Occipital lobe (tissue), 2 donors: ENCODE results near the gene NDUFB4. TPM values are rescaled to one million over a fixed set of nuclear protein-coding genes. Genes with fewer than 3 reads are reported as not detected.
"Not testable (repeated sequence)": the region's sequence is repeated elsewhere in the genome, so short reads cannot be mapped to it uniquely, and the experiment has no call there.

Experiments
- DNase-seq: peaks from one replicate; lab custom pipeline; 2025; lab: John Stamatoyannopoulos, UW
- total RNA-seq: library from RNA; depleted of rRNA; stranded (reverse); fragments of >200 nt; gene quantifications from one replicate; pipeline ENCODE4 v1.2.3, GENCODE V29; 2014

The NDUFB4 gene
- total RNA-seq, 1 donor from 2014 or later: 34.6 TPM

DNA sequence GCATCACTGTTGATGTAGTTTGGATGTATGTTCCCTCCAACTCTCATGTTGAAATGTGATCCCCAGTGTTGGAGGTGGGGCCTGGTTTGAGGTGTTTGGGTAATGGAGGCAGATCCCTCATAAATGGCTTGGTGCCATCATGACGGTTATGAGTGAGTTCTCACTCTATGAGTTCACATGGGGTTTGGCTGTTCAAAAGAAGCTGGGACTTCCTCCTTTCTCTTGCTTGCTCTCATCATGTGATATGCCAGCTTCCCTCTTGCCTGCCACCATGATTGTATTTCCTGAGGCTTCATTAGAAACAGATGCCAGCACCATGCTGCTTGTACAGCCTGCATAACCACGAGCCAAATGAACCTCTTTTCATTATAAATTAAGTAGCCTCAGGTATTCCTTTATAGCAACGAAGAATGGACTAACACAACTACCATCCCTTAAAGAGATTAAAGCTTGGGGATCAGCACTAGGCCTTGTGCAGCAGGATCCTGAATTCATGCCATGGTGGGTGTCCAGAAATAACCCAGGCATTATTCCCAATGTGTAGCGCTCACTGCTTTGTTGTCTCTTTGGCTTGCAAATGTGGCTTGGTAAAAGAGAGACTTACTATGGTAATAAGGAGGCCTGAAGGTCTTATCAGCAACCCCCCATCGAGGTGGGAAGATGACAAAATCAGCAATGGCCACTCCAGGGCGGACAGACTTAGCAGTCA, 41.9 kb downstream of the NDUFB4 start:
- no peak for DNase-seq

- DNase-seq: not testable (repeated sequence)
These were observed 42.7 kb downstream of the NDUFB4 start for GRCh38 chr3:120638820-120639219.

- no peak for DNase-seq
These were observed 44.1 kb downstream of the NDUFB4 start for GRCh38 chr3:120640231-120640630.

GRCh38 chr3:120641696-120642246, 45.6 kb downstream of the NDUFB4 start:
- DNase-seq: no peak

- no peak for DNase-seq
These were observed 46.3 kb downstream of the NDUFB4 start for GRCh38 chr3:120642368-120642948.

DNA sequence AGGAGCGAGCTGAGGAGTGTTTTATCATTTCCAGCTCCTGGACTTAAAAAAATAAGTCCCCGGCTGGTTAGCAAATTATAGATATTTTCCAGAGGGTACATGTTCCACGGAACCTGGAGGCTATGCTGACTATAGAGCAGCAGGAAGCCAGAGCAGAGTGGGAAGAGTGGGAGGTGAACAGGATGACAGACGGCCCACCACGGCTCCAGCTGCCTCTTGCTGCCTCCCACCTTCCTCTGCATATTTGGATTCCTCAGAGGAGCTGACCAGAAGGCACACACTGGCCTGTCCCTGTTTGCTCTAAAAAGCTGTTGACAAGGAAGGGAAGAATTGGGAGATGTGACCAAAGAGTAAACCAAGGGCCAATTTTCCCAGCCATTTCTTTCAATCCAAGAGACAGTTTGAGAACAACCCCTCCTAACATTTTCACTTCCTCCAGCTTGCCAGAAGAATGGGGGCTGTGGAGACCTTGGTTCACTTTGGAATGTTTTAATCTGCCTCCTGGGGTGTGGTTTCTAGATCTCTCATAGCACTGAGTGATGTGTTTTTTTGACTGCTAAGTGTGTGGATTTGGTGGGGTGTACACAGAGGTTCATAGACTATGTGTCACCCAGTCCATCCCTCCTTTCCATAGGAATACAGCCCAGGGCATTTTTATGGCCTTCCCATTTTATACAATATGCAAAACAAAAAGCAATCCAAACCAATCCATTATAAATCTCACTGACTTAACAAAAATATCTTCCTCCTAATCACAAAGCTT, 49.1 kb downstream of the NDUFB4 start:
- peak; percentile 47 for DNase-seq

DNA sequence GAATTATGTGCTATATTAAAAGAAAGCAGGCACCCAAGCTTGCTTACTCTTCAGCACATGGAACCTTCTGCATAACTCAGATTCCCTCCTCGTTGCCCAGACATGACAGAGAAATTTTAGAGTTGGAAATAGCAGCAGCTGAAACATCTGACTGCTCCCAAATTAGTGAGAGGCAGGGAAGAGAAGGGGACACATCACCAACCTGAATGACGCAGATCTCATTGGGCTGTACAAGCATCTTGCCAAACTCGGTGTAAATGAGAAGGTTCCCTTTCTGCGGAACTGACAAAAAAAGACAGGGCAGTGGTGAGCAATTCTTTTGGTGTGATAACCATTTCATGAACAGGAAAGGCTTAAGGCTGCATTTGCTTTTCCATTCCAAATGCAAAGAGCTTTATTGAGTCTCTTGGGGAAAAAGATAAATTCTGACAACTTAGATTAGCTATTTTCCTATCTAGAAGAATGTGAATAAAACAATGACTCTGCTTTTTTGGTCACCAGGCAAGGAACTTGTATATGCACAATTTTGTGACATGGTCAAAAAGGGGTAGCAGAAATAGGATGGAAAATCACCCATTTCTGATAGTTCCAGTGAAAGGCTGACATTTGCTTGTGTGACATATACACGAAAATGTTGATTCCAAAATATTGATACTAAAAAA, 50.8 kb downstream of the NDUFB4 start:
- DNase-seq: peak; percentile 59

- no peak for DNase-seq
These were observed 52.2 kb downstream of the NDUFB4 start for GRCh38 chr3:120648290-120648689.

DNA sequence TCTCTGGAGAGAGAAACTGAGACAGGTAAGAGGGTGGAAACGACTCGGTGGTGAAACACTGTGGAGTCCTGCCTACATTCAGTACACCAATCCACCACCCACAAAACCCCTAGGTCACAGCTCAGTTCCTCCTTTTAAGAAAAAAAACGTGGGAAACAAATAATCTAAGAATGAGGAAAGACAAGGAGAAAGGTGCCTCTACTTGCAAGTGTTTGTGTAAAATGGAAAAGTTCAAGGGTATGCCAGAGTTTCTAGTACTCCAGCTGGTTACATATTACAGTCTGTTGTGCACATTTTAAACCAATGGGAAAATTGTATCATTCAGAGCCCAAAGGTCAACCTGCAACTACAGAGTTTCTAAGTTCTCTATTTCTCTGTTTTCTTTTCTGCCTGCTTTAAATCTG, 53.7 kb downstream of the NDUFB4 start:
- no peak for DNase-seq

DNA sequence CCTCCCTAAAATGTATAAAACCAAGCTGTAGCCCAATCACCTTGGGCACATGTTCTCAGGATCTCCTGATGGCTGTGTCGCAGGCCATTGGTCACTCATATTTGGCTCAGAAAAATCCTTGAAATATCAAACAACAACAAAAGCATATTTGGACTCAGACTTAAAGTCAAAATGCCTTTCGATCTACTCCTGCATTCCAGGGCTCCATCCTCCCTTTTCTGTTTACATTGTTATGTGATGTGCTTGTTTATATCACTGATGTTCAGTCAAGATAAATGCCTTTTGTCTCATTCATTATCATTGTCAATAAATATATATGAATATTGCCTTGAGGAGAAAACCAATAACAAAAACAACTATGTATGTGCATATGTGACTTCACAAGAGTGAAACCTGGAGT, 54.2 kb downstream of the NDUFB4 start:
- DNase-seq: no peak

Other genes with a start within 250 kb of the NDUFB4 start
- gene LRRC58, start 247.0 kb upstream of the NDUFB4 start, total RNA-seq: 32.6 TPM
- 63.8 TPM for gene FSTL1, start 145.3 kb upstream of the NDUFB4 start, total RNA-seq
- gene HGD, start 85.9 kb downstream of the NDUFB4 start, total RNA-seq: 1.1 TPM
- 12.6 TPM for gene RABL3, start 146.2 kb downstream of the NDUFB4 start, total RNA-seq
- gene GTF2E1, start 146.4 kb downstream of the NDUFB4 start, total RNA-seq: 21.4 TPM